ENCODE results near the gene FASTKD2. TPM values are rescaled to one million over a fixed set of nuclear protein-coding genes. Genes with fewer than 3 reads are reported as not detected.

Gene FASTKD2
- total and polyA plus RNA-seq, 2 donors (not counting 3 experiments of a cell fraction or from before 2014, with no cell fraction given), result 20.6 to 22.6 TPM

DNA sequence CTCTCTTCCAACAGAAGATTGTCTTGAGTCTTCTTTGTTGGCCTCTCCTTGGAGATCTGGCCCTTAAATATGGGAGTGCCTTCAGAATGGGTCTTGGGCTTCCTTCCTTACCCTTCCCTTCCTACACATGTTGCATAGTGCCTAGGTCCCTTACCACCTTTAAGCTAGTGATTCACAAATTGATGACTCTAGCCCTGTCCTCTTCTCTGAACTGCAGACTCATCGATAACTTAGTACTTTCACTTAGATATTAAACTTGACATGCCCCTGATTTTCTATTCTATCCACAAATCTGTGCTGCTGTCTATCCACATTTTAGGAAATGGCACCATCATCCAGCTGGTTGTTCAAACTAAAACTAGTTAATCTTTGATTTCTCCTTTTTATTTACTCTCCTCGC is 38.1 kb upstream of the FASTKD2 start:
- Histone ChIP-seq H3K36me3 (ENCODE audit: control insufficient read depth in 2 of 2, extremely low read depth in 1 of 2, insufficient read depth in 2 of 2, low read length in 2 of 2) (no peaks in the 10 kb centered on the region), H3K9me3 (replicated peaks; ENCODE audit: control insufficient read depth, insufficient read depth, low read length) (no peaks in the 10 kb centered on the region), H3K4me1 (ENCODE audit: control insufficient read depth, extremely low read depth, insufficient read depth, low read length) (no peaks in the 10 kb centered on the region), H3K4me3 (replicated peaks in 1 of 3; ENCODE audit: insufficient read depth in 1 of 3, low read depth in 1 of 3, low read length in 3 of 3) (no peak overlapping the region), H3K27me3 (ENCODE audit: control insufficient read depth in 2 of 2, insufficient read depth in 2 of 2, low read length in 2 of 2) (peaks cover 0 to 7% of the 10 kb centered on the region in 2 experiments), H3K79me2 (ENCODE audit: control insufficient read depth, insufficient read depth, low read length) (no peaks in the 10 kb centered on the region), H2AFZ (ENCODE audit: low read depth, low read length) (no peak overlapping the region), H3K9me1 (replicated peaks; ENCODE audit: control insufficient read depth, extremely low read depth, insufficient read depth, low read length) (no peaks in the 10 kb centered on the region), H3K4me2 (ENCODE audit: insufficient read depth, low read length) (no peak overlapping the region), H3K9ac (replicated peaks; ENCODE audit: extremely low read depth, insufficient read depth, low read length) (no peak overlapping the region), H3K27ac (ENCODE audit: insufficient read depth, low read depth, low read length) (no peak overlapping the region), H4K20me1 (replicated peaks; ENCODE audit: control insufficient read depth, extremely low read depth, insufficient read depth, low read length) (no peaks in the 10 kb centered on the region)
- dilution Hi-C loops (cut with MboI; ENCODE audit: extremely low pct_ligation_motif_present, low sequenced_read_pairs), result no loop called here
- POLR2A ChIA-PET, result no interaction called here
- CTCF ChIA-PET, result no interaction called here
- intact Hi-C loops (cut with micrococcal nuclease), result no loop called here
- DNase-seq (ENCODE audit: low read depth, low spot score) (no peak), FAIRE-seq (no peak)
- no peak for TF ChIP-seq POLR2A (IDR thresholded peaks at IDR 0.05; ENCODE audit: low read depth, low read length)
- TF ChIP-seq, protein P1, sequence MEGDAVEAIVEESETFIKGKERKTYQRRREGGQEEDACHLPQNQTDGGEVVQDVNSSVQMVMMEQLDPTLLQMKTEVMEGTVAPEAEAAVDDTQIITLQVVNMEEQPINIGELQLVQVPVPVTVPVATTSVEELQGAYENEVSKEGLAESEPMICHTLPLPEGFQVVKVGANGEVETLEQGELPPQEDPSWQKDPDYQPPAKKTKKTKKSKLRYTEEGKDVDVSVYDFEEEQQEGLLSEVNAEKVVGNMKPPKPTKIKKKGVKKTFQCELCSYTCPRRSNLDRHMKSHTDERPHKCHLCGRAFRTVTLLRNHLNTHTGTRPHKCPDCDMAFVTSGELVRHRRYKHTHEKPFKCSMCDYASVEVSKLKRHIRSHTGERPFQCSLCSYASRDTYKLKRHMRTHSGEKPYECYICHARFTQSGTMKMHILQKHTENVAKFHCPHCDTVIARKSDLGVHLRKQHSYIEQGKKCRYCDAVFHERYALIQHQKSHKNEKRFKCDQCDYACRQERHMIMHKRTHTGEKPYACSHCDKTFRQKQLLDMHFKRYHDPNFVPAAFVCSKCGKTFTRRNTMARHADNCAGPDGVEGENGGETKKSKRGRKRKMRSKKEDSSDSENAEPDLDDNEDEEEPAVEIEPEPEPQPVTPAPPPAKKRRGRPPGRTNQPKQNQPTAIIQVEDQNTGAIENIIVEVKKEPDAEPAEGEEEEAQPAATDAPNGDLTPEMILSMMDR (IDR thresholded peaks at IDR 0.05; ENCODE audit: extremely low read depth in 1 of 2, insufficient read depth in 1 of 2, low read depth in 1 of 2, low read length in 2 of 2), result no peak
- TF ChIP-seq, protein P2, sequence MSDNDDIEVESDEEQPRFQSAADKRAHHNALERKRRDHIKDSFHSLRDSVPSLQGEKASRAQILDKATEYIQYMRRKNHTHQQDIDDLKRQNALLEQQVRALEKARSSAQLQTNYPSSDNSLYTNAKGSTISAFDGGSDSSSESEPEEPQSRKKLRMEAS (IDR thresholded peaks at IDR 0.05; ENCODE audit: insufficient read depth, insufficient read length), result no peak
- no TSS peak for BruUV-seq (replicated peaks)

DNA sequence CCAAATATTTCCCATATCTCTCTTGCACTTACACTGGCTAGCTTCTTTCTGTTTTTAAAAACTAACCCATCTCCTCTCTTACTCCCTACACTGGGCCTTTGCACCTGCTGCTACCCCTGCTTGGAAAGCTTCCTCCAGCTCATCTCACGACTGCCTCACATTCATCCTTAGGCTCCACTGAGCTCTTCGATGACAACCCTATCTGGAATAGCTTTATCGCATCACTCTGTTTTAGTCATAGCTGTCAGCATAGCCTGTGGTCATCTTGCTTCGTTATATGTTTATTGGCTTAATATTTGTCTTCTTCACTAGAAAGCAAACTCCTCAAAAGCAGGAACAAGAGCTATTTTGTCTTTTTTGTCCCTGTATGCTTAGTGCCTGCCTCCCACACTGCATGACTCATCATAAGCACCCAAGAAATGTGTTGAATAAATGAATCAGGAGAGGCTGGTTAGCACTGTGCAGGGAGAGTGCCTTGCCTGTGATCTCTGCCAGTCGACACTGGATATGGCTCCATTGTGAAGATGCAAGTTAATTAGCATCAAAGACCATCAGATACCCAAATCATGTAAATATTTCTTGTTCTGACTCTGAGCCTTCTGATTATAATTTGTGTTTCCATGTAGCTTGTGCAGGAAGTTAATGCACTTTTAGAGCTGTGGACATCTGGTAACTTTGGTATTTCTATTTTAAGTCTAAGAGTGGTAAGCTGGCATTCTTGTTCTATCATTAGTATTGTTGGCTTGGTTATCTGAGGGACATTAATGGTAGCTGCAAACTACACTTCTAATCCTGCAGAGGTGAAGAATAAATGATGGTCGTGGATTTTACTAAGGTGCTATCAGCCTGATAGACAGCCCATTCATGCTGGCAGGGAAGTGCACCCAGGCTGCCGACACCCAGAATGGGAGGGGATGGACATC is 36.9 kb upstream of the FASTKD2 start:
- TF ChIP-seq JUN (IDR thresholded peaks at IDR 0.05; ENCODE audit: borderline replicate concordance, insufficient read depth, insufficient read length, low read depth) (no peak), FOS (IDR thresholded peaks at IDR 0.05; ENCODE audit: borderline replicate concordance, insufficient read depth, low read length) (no peak), MYC (IDR thresholded peaks at IDR 0.05; ENCODE audit: low read depth, low read length) (no peak), EZH2 (IDR thresholded peaks at IDR 0.05; ENCODE audit: borderline replicate concordance, low read depth, low read length, severe bottlenecking) (no peak), POLR2AphosphoS5 (IDR thresholded peaks at IDR 0.05; ENCODE audit: insufficient read depth, low read depth, low read length) (no peak), POLR2A (IDR thresholded peaks at IDR 0.05; ENCODE audit: low read depth, low read length) (no peak), GATA2 (IDR thresholded peaks at IDR 0.05; ENCODE audit: insufficient read depth, insufficient read length, low read depth, low read length) (no peak)
- TF ChIP-seq, protein P2 (IDR thresholded peaks at IDR 0.05; ENCODE audit: insufficient read depth, insufficient read length), result no peak
- TF ChIP-seq, protein P1 (IDR thresholded peaks at IDR 0.05; ENCODE audit: extremely low read depth in 1 of 2, insufficient read depth in 1 of 2, low read depth in 1 of 2, low read length in 2 of 2), result no peak
- intact Hi-C loops (cut with micrococcal nuclease) (no loop called here), dilution Hi-C loops (cut with MboI; ENCODE audit: extremely low pct_ligation_motif_present, low sequenced_read_pairs) (no loop called here)
- CTCF ChIA-PET, result interaction anchor here (0.7 to 1.5 kb wide), 2 partner anchors 9 to 32 kb away, joined by 4 read pairs; no protein-coding TSS in a partner anchor
- Histone ChIP-seq H3K4me1 (ENCODE audit: control insufficient read depth, extremely low read depth, insufficient read depth, low read length) (no peaks in the 10 kb centered on the region), H3K27me3 (ENCODE audit: control insufficient read depth in 2 of 2, insufficient read depth in 2 of 2, low read length in 2 of 2) (peaks cover 0 to 4% of the 10 kb centered on the region in 2 experiments), H3K36me3 (ENCODE audit: control insufficient read depth in 2 of 2, extremely low read depth in 1 of 2, insufficient read depth in 2 of 2, low read length in 2 of 2) (no peaks in the 10 kb centered on the region), H3K9me3 (replicated peaks; ENCODE audit: control insufficient read depth, insufficient read depth, low read length) (no peaks in the 10 kb centered on the region), H3K4me2 (ENCODE audit: insufficient read depth, low read length) (no peak overlapping the region), H4K20me1 (replicated peaks; ENCODE audit: control insufficient read depth, extremely low read depth, insufficient read depth, low read length) (no peaks in the 10 kb centered on the region), H2AFZ (ENCODE audit: low read depth, low read length) (no peak overlapping the region), H3K4me3 (replicated peaks in 1 of 3; ENCODE audit: insufficient read depth in 1 of 3, low read depth in 1 of 3, low read length in 3 of 3) (no peak overlapping the region), H3K9me1 (replicated peaks; ENCODE audit: control insufficient read depth, extremely low read depth, insufficient read depth, low read length) (no peaks in the 10 kb centered on the region), H3K27ac (ENCODE audit: insufficient read depth, low read depth, low read length) (no peak overlapping the region), H3K79me2 (ENCODE audit: control insufficient read depth, insufficient read depth, low read length) (no peaks in the 10 kb centered on the region), H3K9ac (replicated peaks; ENCODE audit: extremely low read depth, insufficient read depth, low read length) (no peak overlapping the region)
- FAIRE-seq (no peak), DNase-seq (ENCODE audit: low read depth, low spot score) (no peak)
- BruUV-seq (replicated peaks), result no TSS peak
- POLR2A ChIA-PET, result no interaction called here

Data from endothelial cell of umbilical vein (primary cell).